GM19372 (cell line): Measurements from ENCODE around the gene FXYD1.
"Not testable (repeated sequence)": the region's sequence is repeated elsewhere in the genome, so short reads cannot be mapped to it uniquely, and the experiment has no call there.

ENCODE experiments used
- ATAC-seq: cut with Tn5 transposase; IDR thresholded peaks from one replicate; pipeline ENCODE4 v1.9.1; 2021; ENCODE audit warnings: mild to moderate bottlenecking, low read depth, moderate library complexity; ENCODE audit not compliant: unreplicated experiment

The FXYD1 gene

GRCh38 chr19:35123573-35123972, 15.1 kb upstream of the FXYD1 start:
- ATAC-seq, result no peak

GRCh38 chr19:35124098-35125060, 14.2 kb upstream of the FXYD1 start:
- peak; percentile 72 for ATAC-seq

- no peak for ATAC-seq
Measured at GRCh38 chr19:35125270-35125717, 13.3 kb upstream of the FXYD1 start.

GRCh38 chr19:35125749-35126623, 12.6 kb upstream of the FXYD1 start:
- ATAC-seq, result no peak

GRCh38 chr19:35126624-35126959, 12.0 kb upstream of the FXYD1 start:
- no peak for ATAC-seq

GRCh38 chr19:35127871-35128270, 10.8 kb upstream of the FXYD1 start:
- no peak for ATAC-seq

DNA sequence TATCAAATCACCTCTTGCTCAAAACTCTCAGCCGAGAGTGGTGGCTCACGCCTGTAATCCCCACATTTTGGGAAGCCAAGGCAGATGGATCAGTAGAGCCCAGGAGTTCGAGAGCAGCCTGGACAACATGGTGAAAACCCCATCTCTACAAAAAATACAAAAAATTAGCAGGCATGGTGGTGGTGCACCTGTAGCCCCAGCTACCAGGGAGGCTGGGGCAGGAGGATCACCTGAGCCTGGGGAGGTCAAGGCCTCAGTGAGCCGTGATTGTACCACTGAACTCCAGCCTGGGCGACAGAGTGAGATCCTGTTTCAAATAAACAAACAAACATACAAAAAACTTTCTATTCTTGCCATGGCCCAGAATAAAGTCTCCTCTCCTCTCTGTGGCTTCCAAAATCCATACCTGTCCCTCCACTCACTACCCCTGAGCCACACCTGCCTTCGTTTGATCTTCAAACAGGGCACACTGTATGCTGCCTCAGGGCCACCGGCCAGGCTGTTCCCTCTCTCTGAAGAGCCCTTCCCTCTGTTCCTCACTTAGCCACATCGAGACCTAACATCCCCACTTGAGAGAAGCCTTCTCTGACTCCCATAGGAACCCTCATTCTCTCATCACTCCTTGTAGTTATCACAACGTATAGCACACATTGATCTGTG, 10.1 kb upstream of the FXYD1 start:
- no peak for ATAC-seq

- ATAC-seq, result not testable (repeated sequence)
Measured at GRCh38 chr19:35129724-35130274, 8.8 kb upstream of the FXYD1 start.

DNA sequence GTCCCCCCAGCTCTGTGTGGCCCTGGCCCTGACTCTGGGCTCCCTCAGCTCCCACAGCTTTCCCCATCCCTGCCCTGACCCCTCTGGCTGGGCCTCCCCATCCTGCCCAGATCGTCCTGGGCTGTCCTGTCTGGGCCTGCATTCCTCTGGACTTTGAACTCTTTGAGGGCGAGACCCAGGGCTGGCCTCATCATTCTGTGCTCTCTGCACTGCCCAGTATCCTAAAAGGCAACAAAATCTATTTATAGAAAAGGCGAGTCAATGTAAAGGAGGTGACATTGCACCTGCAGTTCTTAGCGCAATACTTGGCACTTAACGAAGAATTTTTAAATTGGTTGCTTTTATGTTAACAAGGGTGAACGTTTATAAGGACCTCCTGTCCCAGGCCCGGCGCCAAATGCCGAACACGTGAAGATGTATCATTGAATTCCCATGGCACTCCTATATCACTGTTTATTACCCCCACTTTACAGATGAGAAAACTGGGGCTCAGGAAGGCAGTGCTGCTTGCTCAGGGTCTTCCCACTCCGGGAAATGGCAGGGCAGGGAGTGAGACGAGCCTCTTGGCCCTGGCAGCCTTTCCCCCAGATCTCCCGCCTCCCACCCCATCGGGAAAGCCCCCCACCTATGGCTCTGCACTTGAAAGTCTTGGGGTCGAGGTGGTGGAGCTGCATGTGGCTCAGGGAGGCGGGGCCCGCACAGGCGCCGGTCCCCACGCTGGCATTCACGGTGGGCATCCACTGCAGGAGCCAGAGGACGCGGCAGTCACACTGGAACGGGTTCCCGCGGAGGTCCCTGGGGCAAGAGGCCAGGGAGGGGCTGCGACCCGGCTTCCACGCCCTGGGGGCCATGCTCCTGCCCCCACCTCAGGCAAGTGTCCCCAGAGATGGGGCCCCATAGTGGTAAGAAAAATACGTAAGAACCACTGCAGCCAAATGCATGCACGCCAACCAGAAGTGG, 7.6 kb upstream of the FXYD1 start:
- no peak for ATAC-seq

- ATAC-seq, result no peak
Measured at GRCh38 chr19:35132254-35132653, 6.4 kb upstream of the FXYD1 start.

- no peak for ATAC-seq
Measured at GRCh38 chr19:35133826-35134225, 4.8 kb upstream of the FXYD1 start.

- no peak for ATAC-seq
Measured at GRCh38 chr19:35134601-35135242, 3.9 kb upstream of the FXYD1 start, which contains the start of gene LGI4. Gene LGI4 (minus strand): TSS chr19:35135059. CDS start chr19:35134680, 379 bp downstream.

DNA sequence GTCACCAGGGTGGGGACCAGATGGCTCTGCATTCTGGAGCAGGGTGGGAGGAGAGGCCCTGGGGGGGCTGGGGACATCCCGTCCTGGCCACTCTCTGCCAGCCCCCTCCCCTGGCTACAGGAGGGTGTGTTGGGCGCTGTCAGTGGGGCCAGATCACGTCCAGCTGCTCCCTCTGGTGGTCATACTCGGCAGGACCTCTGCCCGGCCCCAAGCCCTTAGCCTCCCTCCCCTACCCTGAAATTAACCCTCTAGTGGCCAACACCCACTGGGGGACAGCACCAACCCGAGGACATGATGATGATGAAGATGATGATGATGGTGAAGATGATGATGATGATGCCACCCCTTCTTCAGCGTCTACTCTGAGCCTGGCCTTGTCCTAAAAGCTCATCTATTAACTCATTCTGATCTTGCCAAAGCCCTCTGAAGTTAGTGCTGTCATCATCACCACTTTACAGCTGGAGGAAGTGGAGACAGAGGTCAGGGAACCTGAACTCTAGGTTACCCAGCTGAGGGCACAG, 3.2 kb upstream of the FXYD1 start:
- no peak for ATAC-seq

DNA sequence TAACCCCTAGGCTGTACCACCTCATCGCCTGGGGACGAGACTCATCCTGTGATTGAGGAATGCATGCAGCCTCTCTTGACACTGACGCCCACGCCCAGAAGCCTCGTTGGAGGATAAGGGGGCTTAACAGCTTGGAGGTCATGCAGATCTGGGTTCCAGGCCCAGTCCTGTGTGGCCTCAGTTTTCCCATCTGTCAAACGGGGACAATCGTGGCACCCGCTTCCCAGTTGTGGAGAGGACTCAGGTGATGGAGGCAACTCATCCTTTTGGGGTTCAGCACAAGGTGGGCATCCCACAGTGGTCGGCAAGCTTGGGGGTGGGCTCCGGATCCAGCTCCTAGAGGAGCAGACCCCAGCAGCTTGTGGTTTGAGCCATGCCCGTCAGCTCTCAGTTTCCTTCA, 2.4 kb upstream of the FXYD1 start:
- no peak for ATAC-seq

DNA sequence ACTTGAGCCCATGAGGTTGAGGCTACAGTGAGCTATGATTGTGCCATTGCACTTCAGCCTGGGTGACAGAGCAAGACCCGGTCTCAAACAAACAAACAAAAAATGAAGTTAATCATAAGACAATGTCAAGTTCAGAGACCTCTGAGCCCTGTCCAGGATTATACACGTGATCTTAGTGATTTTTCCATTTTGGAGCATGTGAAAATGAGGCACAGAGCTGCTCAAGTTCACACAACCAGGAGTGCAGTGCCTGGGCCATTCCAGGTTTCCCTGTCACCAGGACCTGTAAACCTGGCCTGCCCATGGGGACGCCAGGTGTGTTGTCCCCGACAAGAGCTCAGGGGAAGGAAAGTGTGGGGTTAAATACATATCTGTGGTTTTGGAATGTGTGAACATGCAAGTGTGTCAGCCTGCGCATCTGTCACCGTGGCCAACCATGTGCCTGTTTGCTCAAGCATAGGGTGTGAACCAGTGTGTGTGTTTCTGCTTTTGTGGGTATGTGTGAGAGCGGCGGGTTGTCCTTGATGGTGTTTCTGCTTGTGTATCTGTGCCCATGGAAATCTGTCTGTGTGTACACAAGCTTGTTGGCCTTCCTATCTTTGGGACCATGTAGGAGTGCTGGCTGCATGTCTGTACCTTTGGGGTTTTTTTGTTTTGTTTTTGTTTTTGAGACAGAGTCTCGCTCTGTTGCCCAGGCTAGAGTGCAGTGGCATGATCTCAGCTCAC, 1.5 kb upstream of the FXYD1 start:
- no peak for ATAC-seq

GRCh38 chr19:35140207-35140961, 1.8 kb downstream of the FXYD1 start:
- ATAC-seq, result no peak
